Activated naive CD4-positive, alpha-beta T cell treated with anti-CD3 and anti-CD28 coated beads for 36 hours (primary cell): Measurements from ENCODE around the gene GDF15. TPM values are rescaled to one million over a fixed set of nuclear protein-coding genes. Genes with fewer than 3 reads are reported as not detected.

Experiments
- CTCF ChIA-PET: fragments of 350-600 bp; sonication (Branson Sonifier 250); formaldehyde crosslinking; loops from one replicate; lab custom pipeline; 2021; ENCODE audit warnings: antibody characterized with exemption; lab: Charles Lee
- DNase-seq: peaks from one replicate; pipeline ENCODE4 v3.0.0-alpha.2; 2020
- H3K27ac Mint-ChIP-seq: one replicate; pipeline ENCODE4 v1.8.0; 2021; ENCODE audit warnings: mild to moderate bottlenecking, mixed read lengths
- H3K27me3 Mint-ChIP-seq: one replicate; pipeline ENCODE4 v1.8.0; 2021; ENCODE audit warnings: low read depth, mixed read lengths
- H3K36me3 Mint-ChIP-seq: one replicate; pipeline ENCODE4 v1.8.0; 2021; ENCODE audit warnings: low read depth, mixed read lengths
- H3K4me1 Mint-ChIP-seq: one replicate; pipeline ENCODE4 v1.8.0; 2021; ENCODE audit warnings: low read depth, mixed read lengths
- H3K4me3 Mint-ChIP-seq: one replicate; pipeline ENCODE4 v1.8.0; 2021; ENCODE audit warnings: mild to moderate bottlenecking, moderate library complexity, mixed read lengths
- H3K9me3 Mint-ChIP-seq: one replicate; pipeline ENCODE4 v1.8.0; 2021; ENCODE audit warnings: mixed read lengths
- intact Hi-C: fragments of 100-400 bp; cut with micrococcal nuclease; formaldehyde crosslinking; loops from one replicate; pipeline ENCODE4 v1.15.1; 2023
- total RNA-seq, 2 experiments: library from RNA; stranded (reverse); gene quantifications; one replicate each; pipeline ENCODE4 v1.2.3, GENCODE V29; 2021

GDF15 gene
- total RNA-seq, 2 experiments from 2014 or later: 0.20 TPM; not detected in 1

DNA sequence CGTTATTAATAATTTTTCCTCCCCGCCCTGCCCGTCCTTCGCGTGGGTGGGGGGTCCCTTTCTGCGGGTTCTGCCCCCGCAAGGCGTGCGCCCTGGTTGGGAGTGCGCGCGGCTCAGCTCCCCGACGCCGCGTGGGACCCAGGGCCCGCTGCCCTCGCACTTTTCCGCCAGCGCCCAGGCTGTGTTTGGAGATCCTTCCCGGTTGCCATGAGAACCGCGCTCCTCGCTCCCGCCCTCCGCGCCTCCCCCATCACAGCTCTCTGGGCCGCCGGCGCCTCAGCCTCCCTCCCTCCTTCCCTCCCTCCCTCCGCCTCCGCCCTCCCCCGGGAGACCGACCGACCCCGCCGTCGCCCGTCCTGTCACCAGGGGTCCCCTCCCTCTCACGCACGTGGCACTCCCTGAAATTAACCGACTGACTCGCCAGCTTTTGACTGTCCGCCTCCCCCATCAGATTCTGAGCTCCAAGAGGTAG lies 30.9 kb downstream of the GDF15 start:
- H3K4me1 Mint-ChIP-seq: peaks cover 58% of the 10 kb centered on the region
- intact Hi-C loops: loop anchor here (5.0 kb wide), 1 partner anchor 125 kb away; no protein-coding TSS in a partner anchor
- peak overlapping the region; percentile 70 for H3K4me3 Mint-ChIP-seq
- peaks cover 40% of the 10 kb centered on the region for H3K27me3 Mint-ChIP-seq
- H3K9me3 Mint-ChIP-seq: no peaks in the 10 kb centered on the region
- CTCF ChIA-PET: interaction anchor here (0.7 to 2.6 kb wide), 6 partner anchors 28 to 165 kb away, joined by 3 to 10 read pairs (median 4); partner anchors contain the start of gene GDF15
- no peak overlapping the region for H3K27ac Mint-ChIP-seq
- H3K36me3 Mint-ChIP-seq: no peaks in the 10 kb centered on the region
- peak; percentile 68 for DNase-seq

DNA sequence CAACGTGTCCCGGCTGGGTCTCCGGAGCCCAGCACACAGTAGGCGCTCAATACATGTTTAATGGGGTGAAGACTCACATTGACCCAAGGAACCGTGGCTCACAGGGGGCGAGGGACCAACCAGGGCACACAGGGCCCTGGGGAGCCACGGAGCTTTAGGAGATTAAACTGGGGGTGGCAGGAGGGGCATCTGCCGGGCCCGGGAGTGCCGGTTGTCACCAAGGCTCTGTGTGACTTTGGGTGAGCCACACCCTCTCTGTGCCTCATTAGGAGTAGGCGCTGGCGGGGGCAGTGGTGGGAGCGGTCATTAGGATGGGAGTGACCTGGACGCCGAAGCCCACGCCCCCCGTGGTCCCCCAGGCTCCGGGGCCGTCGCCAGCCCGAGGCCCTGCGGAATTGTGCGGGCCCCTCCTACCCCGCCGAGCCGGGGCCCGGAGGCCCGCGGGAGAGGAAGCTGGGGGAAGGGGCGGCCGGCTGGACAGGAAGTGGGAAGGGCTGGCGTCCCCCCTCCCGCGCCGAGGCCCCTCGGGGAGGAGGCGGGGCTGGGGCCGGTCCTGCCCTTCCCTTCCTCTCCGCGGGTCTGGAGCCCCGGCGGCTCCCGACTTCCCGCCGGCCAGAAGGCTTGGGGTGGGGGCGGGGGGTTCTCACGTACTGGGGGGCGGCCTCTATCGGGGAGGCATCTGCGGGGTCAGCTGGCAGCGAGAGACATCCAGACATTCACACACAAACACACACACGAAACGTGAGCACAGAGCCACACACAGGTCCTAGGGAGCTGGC lies 31.5 kb downstream of the GDF15 start:
- peaks cover 62% of the 10 kb centered on the region for H3K4me1 Mint-ChIP-seq
- peak; percentile 52 for DNase-seq
- H3K27me3 Mint-ChIP-seq: peaks cover 39% of the 10 kb centered on the region
- CTCF ChIA-PET: interaction anchor here (0.7 to 2.6 kb wide), 6 partner anchors 27 to 165 kb away, joined by 3 to 10 read pairs (median 4); partner anchors contain the start of gene GDF15
- intact Hi-C loops: loop anchor here (2.0 to 5.0 kb wide), 2 partner anchors 125 to 139 kb away; no protein-coding TSS in a partner anchor
- H3K4me3 Mint-ChIP-seq: peak overlapping the region; percentile 71
- H3K27ac Mint-ChIP-seq: no peak overlapping the region
- peaks cover 1% of the 10 kb centered on the region for H3K36me3 Mint-ChIP-seq
- no peaks in the 10 kb centered on the region for H3K9me3 Mint-ChIP-seq

GRCh38 chr19:18418029-18418482 lies 32.1 kb downstream of the GDF15 start:
- Mint-ChIP-seq H3K27me3 (peaks cover 33% of the 10 kb centered on the region), H3K27ac (no peak overlapping the region), H3K36me3 (peaks cover 2% of the 10 kb centered on the region), H3K9me3 (no peaks in the 10 kb centered on the region), H3K4me1 (peaks cover 68% of the 10 kb centered on the region), H3K4me3 (peak overlapping the region; percentile 71)
- CTCF ChIA-PET: interaction anchor here (0.8 to 2.8 kb wide), 3 partner anchors 27 to 139 kb away, joined by 3 to 16 read pairs (median 10); no protein-coding TSS in a partner anchor
- no peak for DNase-seq
- intact Hi-C loops: loop anchor here (2.0 to 5.0 kb wide), 2 partner anchors 126 to 139 kb away; no protein-coding TSS in a partner anchor

DNA sequence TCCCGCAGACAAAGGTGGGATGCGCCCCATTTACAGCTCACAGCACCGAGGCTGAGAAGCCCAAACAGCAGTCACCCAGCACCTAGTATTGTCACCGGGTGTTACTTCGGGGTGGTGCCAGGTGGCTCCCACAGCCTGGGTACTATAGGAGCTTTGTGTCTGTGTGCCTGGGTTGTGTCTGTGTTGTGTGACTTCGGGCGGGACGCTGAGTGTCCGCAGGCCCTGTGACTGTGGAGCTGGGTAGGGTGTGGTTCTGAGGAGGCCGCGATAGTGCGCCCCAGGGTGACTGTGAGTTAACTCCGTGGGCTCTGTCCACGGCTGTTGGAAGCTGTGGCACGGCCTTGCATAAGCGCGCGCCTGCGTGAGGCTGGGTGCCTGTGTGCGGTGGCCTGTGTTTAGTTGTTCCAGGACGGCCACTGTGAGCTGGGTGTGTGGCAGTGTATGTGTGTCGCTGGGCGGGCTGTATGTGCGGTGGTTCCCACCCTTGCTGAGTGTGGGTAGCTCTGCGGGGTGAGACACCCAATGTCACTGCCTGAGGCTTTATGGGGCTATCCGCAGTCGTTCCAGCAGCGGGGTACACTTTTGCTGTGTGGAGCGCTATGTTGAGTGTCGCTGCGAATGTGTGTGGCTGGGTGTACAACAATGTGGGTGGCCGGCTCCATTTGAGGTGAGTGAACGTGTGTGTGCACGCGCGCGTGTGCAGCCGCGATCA lies 32.7 kb downstream of the GDF15 start:
- intact Hi-C loops: loop anchor here (2.0 to 5.0 kb wide), 2 partner anchors 126 to 140 kb away; no protein-coding TSS in a partner anchor
- Mint-ChIP-seq H3K36me3 (peaks cover 2% of the 10 kb centered on the region), H3K9me3 (no peaks in the 10 kb centered on the region), H3K27me3 (peaks cover 32% of the 10 kb centered on the region), H3K4me1 (peaks cover 71% of the 10 kb centered on the region), H3K27ac (no peak overlapping the region), H3K4me3 (peak overlapping the region; percentile 71)
- DNase-seq: no peak
- CTCF ChIA-PET: interaction anchor here (0.7 to 2.8 kb wide), 7 partner anchors 9 to 153 kb away, joined by 3 to 16 read pairs (median 4); partner anchors contain the start of gene UBA52

DNA sequence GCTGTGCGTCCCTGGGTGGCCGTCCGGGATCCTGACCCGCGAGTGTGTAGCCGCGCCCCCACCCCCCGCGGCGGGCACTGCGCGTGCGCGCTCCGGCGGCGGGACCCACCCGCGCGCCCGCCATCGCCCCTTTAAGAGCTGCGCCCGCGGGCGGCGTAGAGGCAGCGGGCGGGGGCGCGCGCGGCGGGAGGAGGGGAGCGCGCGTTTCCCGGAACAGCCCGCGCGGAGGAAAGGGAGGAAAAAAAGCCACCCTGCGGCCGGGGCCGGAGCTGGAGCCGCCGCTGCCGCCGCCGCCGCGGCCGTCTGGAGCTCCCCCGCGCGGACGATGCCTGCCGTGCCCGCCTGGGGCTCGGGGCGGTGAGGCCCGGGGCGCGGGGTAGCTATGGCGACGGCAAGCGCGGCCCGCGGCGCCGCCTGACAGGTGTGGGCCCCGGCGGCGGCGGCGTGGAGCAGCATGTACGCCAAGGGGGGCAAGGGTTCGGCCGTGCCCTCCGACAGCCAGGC lies 33.3 kb downstream of the GDF15 start, which contains the start of gene SSBP4:
Gene SSBP4, plus strand, starts transcription at position 204 of the 504 bp plus-strand sequence. Its CDS starts 251 bp downstream, at position 455.
- peak; percentile 64 for DNase-seq
- CTCF ChIA-PET: interaction anchor here (0.7 to 2.8 kb wide), 7 partner anchors 9 to 153 kb away, joined by 3 to 16 read pairs (median 4); partner anchors contain the start of gene UBA52
- Mint-ChIP-seq H3K4me1 (peaks cover 73% of the 10 kb centered on the region), H3K27ac (peak within 1 kb of the TSS; percentile 56), H3K36me3 (peaks cover 2% of the 10 kb centered on the region), H3K27me3 (peaks cover 32% of the 10 kb centered on the region), H3K9me3 (no peaks in the 10 kb centered on the region), H3K4me3 (peak within 1 kb of the TSS; percentile 82)
- intact Hi-C loops: loop anchor here (2.0 to 5.0 kb wide), 2 partner anchors 127 to 140 kb away; no protein-coding TSS in a partner anchor

DNA sequence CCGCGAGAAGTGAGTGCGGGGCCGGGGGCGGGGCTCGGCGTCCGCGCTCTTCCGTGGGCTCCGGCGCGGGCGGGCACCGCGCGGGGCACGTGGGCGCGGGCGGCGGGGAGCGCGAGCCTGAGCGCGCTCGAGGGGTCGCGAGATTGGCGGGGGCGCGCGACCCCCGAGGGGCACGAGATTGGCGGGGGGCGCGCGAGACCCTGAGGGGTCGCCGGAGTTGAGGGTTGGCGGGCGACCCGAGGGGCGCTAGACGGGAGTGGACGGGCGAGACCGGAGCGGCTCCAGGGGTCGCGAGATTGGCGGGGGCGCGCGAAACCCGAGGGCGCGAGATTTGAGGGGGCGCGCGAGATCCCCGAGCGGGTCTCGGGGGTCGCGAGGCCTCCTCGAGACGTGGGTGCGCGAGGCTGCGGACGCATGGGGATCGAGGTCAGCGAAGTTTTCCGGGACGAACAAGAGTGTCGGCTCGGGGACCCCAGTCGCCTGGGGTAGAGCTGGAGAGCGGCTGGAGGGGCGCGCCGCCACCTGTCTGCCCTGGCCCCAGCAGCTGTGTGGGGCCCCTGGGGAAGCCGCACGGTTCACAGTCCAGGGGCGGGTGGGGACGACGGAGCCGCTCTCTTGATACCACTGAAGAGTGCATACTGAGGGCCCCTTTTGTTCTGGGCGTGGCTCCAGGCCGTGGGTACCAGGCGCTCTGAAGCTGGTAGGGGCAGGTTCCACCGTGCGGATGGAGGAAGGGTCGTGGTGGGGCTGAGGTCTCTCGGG lies 33.9 kb downstream of the GDF15 start:
- H3K4me1 Mint-ChIP-seq: peaks cover 69% of the 10 kb centered on the region
- peak; percentile 49 for DNase-seq
- peak overlapping the region; percentile 82 for H3K4me3 Mint-ChIP-seq
- CTCF ChIA-PET: interaction anchor here (0.7 to 2.8 kb wide), 6 partner anchors 9 to 152 kb away, joined by 3 to 16 read pairs (median 4); partner anchors contain the start of gene UBA52
- intact Hi-C loops: loop anchor here (2.0 to 5.0 kb wide), 2 partner anchors 128 to 141 kb away; no protein-coding TSS in a partner anchor
- H3K9me3 Mint-ChIP-seq: no peaks in the 10 kb centered on the region
- H3K27me3 Mint-ChIP-seq: peaks cover 27% of the 10 kb centered on the region
- peaks cover 2% of the 10 kb centered on the region for H3K36me3 Mint-ChIP-seq
- H3K27ac Mint-ChIP-seq: peak overlapping the region; percentile 56

DNA sequence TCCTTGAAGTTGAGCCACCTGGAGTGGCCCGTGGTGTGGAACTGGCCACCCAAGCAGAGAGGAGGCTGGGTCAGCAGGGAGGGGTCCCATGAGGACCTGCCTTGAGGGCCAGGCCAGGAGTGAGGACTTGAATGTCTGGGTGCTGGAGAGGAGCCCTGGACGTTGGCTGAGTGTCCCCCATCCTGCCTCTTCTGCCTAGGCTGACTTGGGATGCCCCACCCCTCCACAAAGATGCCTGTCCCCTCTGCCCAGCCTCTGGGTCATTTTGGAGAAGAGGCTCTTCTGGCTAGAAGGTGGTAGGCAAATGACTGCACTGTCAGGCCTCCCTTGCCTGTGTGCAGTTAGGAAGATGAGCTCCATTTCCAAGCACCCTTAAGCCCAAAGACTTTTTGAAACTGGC lies 35.0 kb downstream of the GDF15 start:
- intact Hi-C loops: no loop called here
- H3K27ac Mint-ChIP-seq: no peak overlapping the region
- CTCF ChIA-PET: interaction anchor here (1.0 to 2.8 kb wide), 2 partner anchors 10 to 32 kb away, joined by 3 to 16 read pairs; no protein-coding TSS in a partner anchor
- H3K9me3 Mint-ChIP-seq: no peaks in the 10 kb centered on the region
- H3K36me3 Mint-ChIP-seq: peaks cover 2% of the 10 kb centered on the region
- H3K27me3 Mint-ChIP-seq: peaks cover 21% of the 10 kb centered on the region
- H3K4me3 Mint-ChIP-seq: peak overlapping the region; percentile 82
- H3K4me1 Mint-ChIP-seq: peaks cover 64% of the 10 kb centered on the region
- DNase-seq: no peak

- H3K27me3 Mint-ChIP-seq: peaks cover 16% of the 10 kb centered on the region
- no peaks in the 10 kb centered on the region for H3K9me3 Mint-ChIP-seq
- peak overlapping the region; percentile 82 for H3K4me3 Mint-ChIP-seq
- H3K36me3 Mint-ChIP-seq: peaks cover 2% of the 10 kb centered on the region
- no peak for DNase-seq
- intact Hi-C loops: no loop called here
- H3K27ac Mint-ChIP-seq: peak overlapping the region; percentile 31
- peaks cover 60% of the 10 kb centered on the region for H3K4me1 Mint-ChIP-seq
- CTCF ChIA-PET: interaction anchor here (1.0 to 1.4 kb wide), 3 partner anchors 8 to 142 kb away, joined by 3 to 6 read pairs (median 5); no protein-coding TSS in a partner anchor
These were observed 35.5 kb downstream of the GDF15 start for GRCh38 chr19:18421371-18421959.

DNA sequence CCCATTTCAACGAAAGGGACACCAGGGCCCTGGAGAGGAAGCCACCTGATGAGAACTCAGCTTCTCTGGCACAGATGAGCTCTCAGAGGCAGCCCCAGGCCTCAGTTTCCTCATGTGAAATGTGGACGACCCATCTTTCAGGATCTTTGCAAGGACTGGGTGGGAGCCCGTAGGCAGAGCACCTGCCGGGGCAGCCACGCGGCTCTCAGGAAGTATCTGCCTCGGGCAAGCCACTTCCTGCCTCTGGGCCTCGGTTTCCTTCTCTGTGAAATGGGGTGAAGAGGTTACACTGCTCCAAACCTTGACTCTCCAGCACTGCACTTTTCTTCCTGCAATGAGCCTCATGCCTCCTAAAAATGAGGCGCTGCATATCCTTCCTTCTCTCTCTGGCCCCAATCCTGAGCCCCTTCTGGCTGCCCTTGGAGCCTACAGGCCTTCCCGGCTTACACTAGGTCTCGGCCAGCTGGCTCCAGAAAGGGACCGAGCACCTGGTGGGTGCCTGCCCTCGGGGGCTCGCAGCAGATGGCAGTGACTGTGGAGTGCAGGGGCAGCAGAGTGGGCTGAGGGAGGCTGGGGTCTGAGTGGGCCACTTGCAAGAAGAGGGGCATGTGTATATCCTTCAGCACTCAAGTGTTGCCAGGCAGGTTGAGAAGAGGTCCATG lies 36.7 kb downstream of the GDF15 start:
- CTCF ChIA-PET: interaction anchor here (1.2 to 1.4 kb wide), 2 partner anchors 9 to 143 kb away, joined by 5 to 6 read pairs; no protein-coding TSS in a partner anchor
- Mint-ChIP-seq H3K36me3 (peaks cover 2% of the 10 kb centered on the region), H3K4me3 (peak overlapping the region; percentile 82), H3K27me3 (peaks cover 9% of the 10 kb centered on the region), H3K9me3 (no peaks in the 10 kb centered on the region), H3K27ac (peak overlapping the region; percentile 31), H3K4me1 (peaks cover 51% of the 10 kb centered on the region)
- intact Hi-C loops: no loop called here
- DNase-seq: peak; percentile 49
